Kidney epithelial cell (primary cell): Measurements from ENCODE around the gene BLOC1S6. TPM values are rescaled to one million over a fixed set of nuclear protein-coding genes. Genes with fewer than 3 reads are reported as not detected.
A peak's percentile ranks its signal among the peaks of the same experiment; 100 is the strongest.

Source experiments
- DNase-seq: peaks from one replicate; pipeline ENCODE4 v3.0.0-alpha.2; 2010; ENCODE audit warnings: low read depth
- H3K27me3 ChIP-seq: 2 replicates; pipeline ENCODE4 v1.6.0; 2011; ENCODE audit warnings: low read length; ENCODE audit not compliant: control insufficient read depth, insufficient read depth
- H3K36me3 ChIP-seq: 2 replicates; pipeline ENCODE4 v1.5.1; 2011; ENCODE audit warnings: low read length; ENCODE audit not compliant: control insufficient read depth, insufficient read depth
- H3K4me3 ChIP-seq: 2 replicates; pipeline ENCODE4 v1.5.1; 2011; ENCODE audit warnings: low read depth, mild to moderate bottlenecking, control low read depth, low read length
- CTCF ChIP-seq: IDR thresholded peaks from 2 replicates; pipeline ENCODE4 v1.5.1; 2011; ENCODE audit warnings: mild to moderate bottlenecking, moderate library complexity, low read length, control low read depth, inconsistent platforms; ENCODE audit not compliant: insufficient read depth, poor library complexity, severe bottlenecking
- total RNA-seq: library from RNA; depleted of rRNA; stranded (reverse); fragments of >200 nt; gene quantifications from 2 replicates; pipeline ENCODE4 v1.2.3, GENCODE V29; 2015

The BLOC1S6 gene
- total RNA-seq, 1 donor from 2014 or later = 71.4 TPM

GRCh38 chr15:45637141-45637540, 50.0 kb downstream of the BLOC1S6 start:
- no peak overlapping the region for H3K4me3 ChIP-seq
- no peaks in the 10 kb centered on the region for H3K36me3 ChIP-seq
- DNase-seq = no peak
- no peak for TF ChIP-seq CTCF
- H3K27me3 ChIP-seq = no peaks in the 10 kb centered on the region

- TF ChIP-seq CTCF = no peak
- no peak for DNase-seq
- H3K4me3 ChIP-seq = no peak overlapping the region
- no peaks in the 10 kb centered on the region for H3K27me3 ChIP-seq
- H3K36me3 ChIP-seq = no peaks in the 10 kb centered on the region
Observed at GRCh38 chr15:45637552-45638033, 50.4 kb downstream of the BLOC1S6 start.

GRCh38 chr15:45640616-45641015, 53.4 kb downstream of the BLOC1S6 start:
- peak; percentile 92 for DNase-seq
- Histone ChIP-seq H3K36me3 (no peaks in the 10 kb centered on the region), H3K27me3 (no peaks in the 10 kb centered on the region), H3K4me3 (no peak overlapping the region)
- no peak for TF ChIP-seq CTCF

GRCh38 chr15:45641374-45641781, 54.2 kb downstream of the BLOC1S6 start:
- peak; percentile 7 for TF ChIP-seq CTCF
- Histone ChIP-seq H3K36me3 (no peaks in the 10 kb centered on the region), H3K4me3 (no peak overlapping the region), H3K27me3 (no peaks in the 10 kb centered on the region)
- DNase-seq = peak; percentile 83

GRCh38 chr15:45641999-45642932, 55.1 kb downstream of the BLOC1S6 start:
- TF ChIP-seq CTCF = no peak
- H3K4me3 ChIP-seq = no peak overlapping the region
- DNase-seq = no peak

GRCh38 chr15:45644437-45644836, 57.3 kb downstream of the BLOC1S6 start:
- TF ChIP-seq CTCF = no peak
- Histone ChIP-seq H3K4me3 (no peak overlapping the region), H3K36me3 (no peaks in the 10 kb centered on the region), H3K27me3 (no peaks in the 10 kb centered on the region)
- DNase-seq = no peak

More at GRCh38 chr15:45641999-45642932, 55.1 kb downstream of the BLOC1S6 start:
- H3K36me3 ChIP-seq = no peaks in the 10 kb centered on the region
- H3K27me3 ChIP-seq = no peaks in the 10 kb centered on the region
